Measurements from ENCODE around the gene TPBG. TPM values are rescaled to one million over a fixed set of nuclear protein-coding genes. Genes with fewer than 3 reads are reported as not detected.
A peak's percentile ranks its signal among the peaks of the same experiment; 100 is the strongest.

TPBG gene
- total RNA-seq, 1 experiment from 2014 or later, result 42.5 TPM

DNA sequence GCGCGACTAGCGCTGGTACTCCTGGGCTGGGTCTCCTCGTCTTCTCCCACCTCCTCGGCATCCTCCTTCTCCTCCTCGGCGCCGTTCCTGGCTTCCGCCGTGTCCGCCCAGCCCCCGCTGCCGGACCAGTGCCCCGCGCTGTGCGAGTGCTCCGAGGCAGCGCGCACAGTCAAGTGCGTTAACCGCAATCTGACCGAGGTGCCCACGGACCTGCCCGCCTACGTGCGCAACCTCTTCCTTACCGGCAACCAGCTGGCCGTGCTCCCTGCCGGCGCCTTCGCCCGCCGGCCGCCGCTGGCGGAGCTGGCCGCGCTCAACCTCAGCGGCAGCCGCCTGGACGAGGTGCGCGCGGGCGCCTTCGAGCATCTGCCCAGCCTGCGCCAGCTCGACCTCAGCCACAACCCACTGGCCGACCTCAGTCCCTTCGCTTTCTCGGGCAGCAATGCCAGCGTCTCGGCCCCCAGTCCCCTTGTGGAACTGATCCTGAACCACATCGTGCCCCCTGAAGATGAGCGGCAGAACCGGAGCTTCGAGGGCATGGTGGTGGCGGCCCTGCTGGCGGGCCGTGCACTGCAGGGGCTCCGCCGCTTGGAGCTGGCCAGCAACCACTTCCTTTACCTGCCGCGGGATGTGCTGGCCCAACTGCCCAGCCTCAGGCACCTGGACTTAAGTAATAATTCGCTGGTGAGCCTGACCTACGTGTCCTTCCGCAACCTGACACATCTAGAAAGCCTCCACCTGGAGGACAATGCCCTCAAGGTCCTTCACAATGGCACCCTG, 1.6 kb downstream of the TPBG start:
- ChIA-PET CTCF (interaction anchor here (0.7 to 0.8 kb wide), 2 partner anchors 94 to 215 kb away, joined by 3 read pairs; no protein-coding TSS in a partner anchor), POLR2A (ENCODE audit: unreplicated experiment) (interaction anchor here (0.6 to 0.9 kb wide), 4 partner anchors 191 to 599 kb away, joined by 3 to 13 read pairs (median 5); no protein-coding TSS in a partner anchor)
- H3F3A ChIP-seq (ENCODE audit: insufficient read depth, low read depth), result no peaks in the 10 kb centered on the region; the same call in 1 of the 2 replicates
- peak overlapping the region; percentile 87 for H3K4me3 ChIP-seq
- no peaks in the 10 kb centered on the region for H3K27me3 ChIP-seq (ENCODE audit: insufficient read depth, low read depth)
- no peaks in the 10 kb centered on the region for H4K20me1 ChIP-seq (ENCODE audit: insufficient read depth)
- H3K4me2 ChIP-seq, result peak overlapping the region; percentile 89
- no TSS peak for BruUV-seq (replicated peaks)
- H3K36me3 ChIP-seq (ENCODE audit: low read depth), result peaks cover 11% of the 10 kb centered on the region; the same call in 1 of the 2 replicates
- peaks cover 43% of the 10 kb centered on the region for H3K79me2 ChIP-seq (ENCODE audit: low read depth)
- no peaks in the 10 kb centered on the region for H3K9me3 ChIP-seq (ENCODE audit: insufficient read depth, low read depth)
- H3K4me1 ChIP-seq (replicated peaks; ENCODE audit: insufficient read depth), result peaks cover 30% of the 10 kb centered on the region
- H2AFZ ChIP-seq, result peak overlapping the region; percentile 89
- peak; percentile 60 to 79 for DNase-seq
- H3K27ac ChIP-seq, result peak overlapping the region; percentile 79
- TF ChIP-seq, protein P1, sequence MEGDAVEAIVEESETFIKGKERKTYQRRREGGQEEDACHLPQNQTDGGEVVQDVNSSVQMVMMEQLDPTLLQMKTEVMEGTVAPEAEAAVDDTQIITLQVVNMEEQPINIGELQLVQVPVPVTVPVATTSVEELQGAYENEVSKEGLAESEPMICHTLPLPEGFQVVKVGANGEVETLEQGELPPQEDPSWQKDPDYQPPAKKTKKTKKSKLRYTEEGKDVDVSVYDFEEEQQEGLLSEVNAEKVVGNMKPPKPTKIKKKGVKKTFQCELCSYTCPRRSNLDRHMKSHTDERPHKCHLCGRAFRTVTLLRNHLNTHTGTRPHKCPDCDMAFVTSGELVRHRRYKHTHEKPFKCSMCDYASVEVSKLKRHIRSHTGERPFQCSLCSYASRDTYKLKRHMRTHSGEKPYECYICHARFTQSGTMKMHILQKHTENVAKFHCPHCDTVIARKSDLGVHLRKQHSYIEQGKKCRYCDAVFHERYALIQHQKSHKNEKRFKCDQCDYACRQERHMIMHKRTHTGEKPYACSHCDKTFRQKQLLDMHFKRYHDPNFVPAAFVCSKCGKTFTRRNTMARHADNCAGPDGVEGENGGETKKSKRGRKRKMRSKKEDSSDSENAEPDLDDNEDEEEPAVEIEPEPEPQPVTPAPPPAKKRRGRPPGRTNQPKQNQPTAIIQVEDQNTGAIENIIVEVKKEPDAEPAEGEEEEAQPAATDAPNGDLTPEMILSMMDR (conservative IDR thresholded peaks at IDR 0.05), result no peak
- TF ChIP-seq EZH2 (IDR thresholded peaks at IDR 0.05; ENCODE audit: low read depth), result no peak
- intact Hi-C loops (cut with micrococcal nuclease; ENCODE audit: unreplicated experiment), result loop anchor here (10.0 kb wide), 2 partner anchors 170 to 690 kb away; no protein-coding TSS in a partner anchor
- no peaks in the 10 kb centered on the region; the same call in 1 of the 2 replicates for H3K9me2 ChIP-seq (ENCODE audit: insufficient read depth)

DNA sequence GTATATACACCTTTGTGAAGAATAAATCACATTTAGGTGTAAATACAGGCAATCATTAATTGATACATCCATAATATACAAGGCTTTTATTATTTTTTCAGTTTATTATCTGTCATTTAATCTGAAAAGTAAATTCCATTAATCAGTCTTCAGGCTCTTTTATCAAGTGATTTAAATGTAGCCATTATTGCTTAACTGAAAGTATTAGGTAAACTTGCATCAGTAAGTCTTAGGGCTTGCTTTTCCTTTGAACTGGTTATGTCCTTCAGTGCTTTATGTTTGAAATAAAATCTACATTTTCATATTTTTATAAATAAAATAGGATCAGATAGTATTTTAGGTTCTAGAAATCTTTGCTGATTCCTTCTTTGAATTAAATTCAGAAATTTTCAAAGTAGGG, 4.1 kb downstream of the TPBG start:
- Histone ChIP-seq H3K36me3 (ENCODE audit: low read depth) (peaks cover 15% of the 10 kb centered on the region), H3K9me3 (ENCODE audit: insufficient read depth, low read depth) (no peaks in the 10 kb centered on the region), H3K27ac (no peak overlapping the region), H3F3A (ENCODE audit: insufficient read depth, low read depth) (no peaks in the 10 kb centered on the region; the same call in 1 of the 2 replicates), H4K20me1 (ENCODE audit: insufficient read depth) (no peaks in the 10 kb centered on the region), H3K4me1 (replicated peaks; ENCODE audit: insufficient read depth) (peaks cover 30% of the 10 kb centered on the region), H3K4me3 (no peak overlapping the region), H3K27me3 (ENCODE audit: insufficient read depth, low read depth) (no peaks in the 10 kb centered on the region), H2AFZ (no peak overlapping the region), H3K9me2 (ENCODE audit: insufficient read depth) (no peaks in the 10 kb centered on the region; the same call in 1 of the 2 replicates), H3K4me2 (peak overlapping the region; percentile 89), H3K79me2 (ENCODE audit: low read depth) (peaks cover 43% of the 10 kb centered on the region)
- no peak for DNase-seq
- BruUV-seq (replicated peaks), result no TSS peak
- TF ChIP-seq, protein P1 (conservative IDR thresholded peaks at IDR 0.05), result no peak
- no peak for TF ChIP-seq EZH2 (IDR thresholded peaks at IDR 0.05; ENCODE audit: low read depth)
- CTCF ChIA-PET, result no interaction called here
- intact Hi-C loops (cut with micrococcal nuclease; ENCODE audit: unreplicated experiment), result loop anchor here (10.0 kb wide), 2 partner anchors 167 to 687 kb away; no protein-coding TSS in a partner anchor
- POLR2A ChIA-PET (ENCODE audit: unreplicated experiment), result no interaction called here

DNA sequence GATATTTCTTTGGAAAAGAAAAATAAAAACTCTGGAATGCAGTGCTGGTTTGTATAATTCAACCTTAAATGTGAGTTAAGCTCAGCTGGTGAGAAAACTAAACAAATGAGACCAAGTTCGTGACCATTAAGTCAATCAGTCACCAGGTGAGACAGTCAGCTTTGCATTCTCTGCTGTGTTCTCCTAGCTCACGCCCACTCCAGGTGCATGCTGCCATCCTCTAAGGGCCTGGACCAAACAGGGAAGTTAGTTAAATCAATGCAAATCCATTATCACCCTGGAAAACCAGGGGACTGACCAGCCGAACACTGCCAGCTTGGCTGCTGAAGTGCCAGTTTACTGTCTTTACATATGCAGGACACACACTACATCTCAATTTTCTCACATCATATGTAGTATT, 7.2 kb downstream of the TPBG start:
- Histone ChIP-seq H3K27ac (no peak overlapping the region), H3K9me2 (ENCODE audit: insufficient read depth) (no peaks in the 10 kb centered on the region; the same call in 1 of the 2 replicates), H3F3A (ENCODE audit: insufficient read depth, low read depth) (no peaks in the 10 kb centered on the region), H3K4me3 (no peak overlapping the region), H2AFZ (no peak overlapping the region), H3K4me1 (replicated peaks; ENCODE audit: insufficient read depth) (peaks cover 27% of the 10 kb centered on the region), H3K9me3 (ENCODE audit: insufficient read depth, low read depth) (no peaks in the 10 kb centered on the region), H3K36me3 (ENCODE audit: low read depth) (peaks cover 14% of the 10 kb centered on the region), H3K27me3 (ENCODE audit: insufficient read depth, low read depth) (no peaks in the 10 kb centered on the region), H3K79me2 (ENCODE audit: low read depth) (peaks cover 33% of the 10 kb centered on the region), H4K20me1 (ENCODE audit: insufficient read depth) (no peaks in the 10 kb centered on the region), H3K4me2 (no peak overlapping the region)
- intact Hi-C loops (cut with micrococcal nuclease; ENCODE audit: unreplicated experiment), result no loop called here
- no peak for TF ChIP-seq EZH2 (IDR thresholded peaks at IDR 0.05; ENCODE audit: low read depth)
- TF ChIP-seq, protein P1 (conservative IDR thresholded peaks at IDR 0.05), result no peak
- no peak for DNase-seq
- CTCF ChIA-PET, result no interaction called here
- BruUV-seq (replicated peaks), result no TSS peak
- POLR2A ChIA-PET (ENCODE audit: unreplicated experiment), result interaction anchor here (0.6 kb wide), 1 partner anchor 14 kb away, joined by 3 read pairs; no protein-coding TSS in a partner anchor

Data from PC-9 (cell line).